ENCODE results near the gene TM2D3. TPM values are rescaled to one million over a fixed set of nuclear protein-coding genes. Genes with fewer than 3 reads are reported as not detected.

TM2D3 gene
- total and polyA plus RNA-seq, 2 of the 8 experiments (the other 6 are each of a cell fraction or from before 2014, with no cell fraction given) = 26.4 to 28.0 TPM

GRCh38 chr15:101618076-101618475 lies 34.1 kb downstream of the TM2D3 start:
- H4K91ac ChIP-seq (replicated peaks; ENCODE audit: insufficient read length, low read length) = no peak overlapping the region
- peaks cover 0 to 2% (median 0%) of the 10 kb centered on the region in 4 experiments; a peak in 3 of 7 replicates for H3K27me3 ChIP-seq (replicated peaks in 1 of 4; ENCODE audit: control insufficient read depth in 3 of 4, extremely low read depth in 1 of 4, insufficient read depth in 3 of 4, low read length in 3 of 4)
- H3K79me1 ChIP-seq (ENCODE audit: low read depth, low read length) = no peaks in the 10 kb centered on the region
- no peaks in the 10 kb centered on the region for H3K79me2 ChIP-seq (ENCODE audit: control insufficient read depth in 1 of 2, insufficient read depth in 2 of 2, low read length in 2 of 2)
- ChIA-PET CTCF (ENCODE audit: partially characterized antibody) (interaction anchor here (0.8 to 6.5 kb wide), 6 partner anchors 9 to 551 kb away, joined by 3 to 70 read pairs (median 4); no protein-coding TSS in a partner anchor), POLR2A (ENCODE audit: partially characterized antibody) (interaction anchor here (1.4 kb wide), 1 partner anchor 19 kb away, joined by 3 read pairs; no protein-coding TSS in a partner anchor)
- H2BK5ac ChIP-seq (ENCODE audit: low read depth, low read length) = no peak overlapping the region
- no peak overlapping the region for H3K4me3 ChIP-seq (ENCODE audit: extremely low read depth in 1 of 4, insufficient read depth in 2 of 4, low read depth in 3 of 4, low read length in 4 of 4)
- H4K5ac ChIP-seq (ENCODE audit: insufficient read length, low read depth, low read length) = no peak overlapping the region
- TF ChIP-seq KDM4A (IDR thresholded peaks at IDR 0.05; ENCODE audit: low read depth, low read length, severe bottlenecking) (no peak), FOSL1 (IDR thresholded peaks at IDR 0.05; ENCODE audit: insufficient read depth, low read depth, low read length) (no peak), ATF3 (IDR thresholded peaks at IDR 0.05; ENCODE audit: insufficient read depth, low read depth, low read length) (no peak), BCL11A (IDR thresholded peaks at IDR 0.05; ENCODE audit: low read depth in 2 of 2, low read length in 2 of 2) (no peak), CTBP2 (IDR thresholded peaks at IDR 0.05; ENCODE audit: borderline replicate concordance, insufficient read depth, insufficient read length, low read length) (no peak), TAF1 (IDR thresholded peaks at IDR 0.05; ENCODE audit: low read depth, low read length) (no peak), TEAD4 (IDR thresholded peaks at IDR 0.05; ENCODE audit: low read depth, low read length) (no peak), EGR1 (IDR thresholded peaks at IDR 0.05; ENCODE audit: borderline replicate concordance, low read depth, low read length) (no peak), TCF12 (IDR thresholded peaks at IDR 0.05; ENCODE audit: low read depth, low read length) (no peak)
- no peak overlapping the region for H2BK20ac ChIP-seq (ENCODE audit: low read length)
- no peak overlapping the region for H4K8ac ChIP-seq (ENCODE audit: extremely low read depth, insufficient read depth, low read length)
- no peak overlapping the region for H2BK15ac ChIP-seq (ENCODE audit: low read length)
- no peak overlapping the region for H3K4me2 ChIP-seq (ENCODE audit: insufficient read depth in 1 of 2, low read depth in 2 of 2, low read length in 2 of 2)
- H3K4ac ChIP-seq (replicated peaks; ENCODE audit: insufficient read length, low read depth, low read length) = no peak overlapping the region
- H2BK120ac ChIP-seq (replicated peaks; ENCODE audit: low read depth, low read length) = no peak overlapping the region
- H3K36me3 ChIP-seq (ENCODE audit: control insufficient read depth in 2 of 4, insufficient read depth in 4 of 4, low read length in 3 of 4) = no peaks in the 10 kb centered on the region; a peak in 1 of 8 replicates
- H3K56ac ChIP-seq (replicated peaks; ENCODE audit: insufficient read length, low read depth, low read length) = no peak overlapping the region
- H3K14ac ChIP-seq (ENCODE audit: insufficient read length) = no peak overlapping the region
- no peak overlapping the region for H3K18ac ChIP-seq (ENCODE audit: extremely low read depth, low read length)
- WGBS, 2 experiments (ENCODE audit: extremely low coverage in 1 of 2, insufficient coverage in 1 of 2, insufficient read length in 1 of 2, insufficient replicate concordance in 2 of 2, low coverage in 1 of 2, low lambda C conversion rate in 2 of 2, missing lambda C conversion rate in 1 of 2) = 91% methylated on average over 10 of the region's 10 CpGs; no CpG with 5 or more reads in 1 of the 2 experiments
- no peaks in the 10 kb centered on the region for H3K9me3 ChIP-seq (ENCODE audit: insufficient read depth in 2 of 2, low read depth in 1 of 2, low read length in 1 of 2)
- H2BK12ac ChIP-seq (ENCODE audit: low read depth, low read length) = no peak overlapping the region
- no peak overlapping the region for H2AK5ac ChIP-seq (ENCODE audit: low read depth, low read length)
- H3K4me1 ChIP-seq (replicated peaks in 1 of 4; ENCODE audit: control insufficient read depth in 3 of 4, insufficient read depth in 4 of 4, low read length in 3 of 4) = peaks cover 5 to 16% (median 11%) of the 10 kb centered on the region in 4 experiments
- FAIRE-seq (no peak), DNase-seq (ENCODE audit: low read depth in 1 of 2, low spot score in 2 of 2) (no peak)
- H3K9ac ChIP-seq (replicated peaks in 1 of 4; ENCODE audit: extremely low read depth in 1 of 4, low read depth in 3 of 4, low read length in 3 of 4) = no peak overlapping the region
- H3K23ac ChIP-seq (ENCODE audit: insufficient read length) = no peak overlapping the region
- H2AFZ ChIP-seq (ENCODE audit: low read length) = no peak overlapping the region
- H4K20me1 ChIP-seq (replicated peaks in 1 of 2; ENCODE audit: control insufficient read depth in 1 of 2, insufficient read depth in 2 of 2, low read length in 2 of 2) = no peaks in the 10 kb centered on the region
- no peak overlapping the region for H3K27ac ChIP-seq (ENCODE audit: low read depth, low read length)
- H3K23me2 ChIP-seq (ENCODE audit: low read depth, low read length) = no peaks in the 10 kb centered on the region
